OCI-LY7 (cell line): ENCODE measurements around the gene VAMP8.

Source experiments
- EZH2phosphoT487 ChIP-seq: fragments of 200-600 bp; sonication (generic); IDR thresholded peaks from 2 replicates; pipeline ENCODE4 v1.6.1; 2018; ENCODE audit warnings: low read depth, borderline replicate concordance, mild to moderate bottlenecking, mixed run types, antibody characterized with exemption, low read length, moderate library complexity, mixed read lengths
- TF ChIP-seq, protein P1 (sequence below): fragments of 200-600 bp; sonication (generic); conservative IDR thresholded peaks from 2 replicates; pipeline ENCODE4 v1.5.1; 2014; ENCODE audit warnings: mild to moderate bottlenecking, antibody characterized with exemption, low read length, moderate library complexity, mixed read lengths

DNA sequence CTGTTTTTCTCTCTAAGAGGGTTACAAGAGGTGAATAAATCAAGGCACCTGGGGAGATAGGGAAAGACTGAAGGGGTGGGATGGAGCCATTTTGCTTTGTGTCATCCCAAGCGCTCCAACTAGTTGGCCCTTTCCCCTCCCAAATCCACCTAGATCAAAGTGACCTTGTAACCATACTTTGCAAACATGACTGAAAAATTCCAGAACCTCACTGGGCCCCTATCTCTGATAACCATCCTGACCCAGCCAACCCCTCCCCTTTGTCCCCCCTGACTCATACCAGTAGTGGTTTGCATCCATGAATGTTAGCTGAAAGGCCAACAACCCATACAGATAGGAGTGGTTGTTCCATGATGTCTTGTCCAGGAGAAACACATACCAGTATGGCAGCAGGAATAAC is 19.2 kb upstream of the VAMP8 start:
- TF ChIP-seq EZH2phosphoT487 = no peak
- TF ChIP-seq, protein P1, sequence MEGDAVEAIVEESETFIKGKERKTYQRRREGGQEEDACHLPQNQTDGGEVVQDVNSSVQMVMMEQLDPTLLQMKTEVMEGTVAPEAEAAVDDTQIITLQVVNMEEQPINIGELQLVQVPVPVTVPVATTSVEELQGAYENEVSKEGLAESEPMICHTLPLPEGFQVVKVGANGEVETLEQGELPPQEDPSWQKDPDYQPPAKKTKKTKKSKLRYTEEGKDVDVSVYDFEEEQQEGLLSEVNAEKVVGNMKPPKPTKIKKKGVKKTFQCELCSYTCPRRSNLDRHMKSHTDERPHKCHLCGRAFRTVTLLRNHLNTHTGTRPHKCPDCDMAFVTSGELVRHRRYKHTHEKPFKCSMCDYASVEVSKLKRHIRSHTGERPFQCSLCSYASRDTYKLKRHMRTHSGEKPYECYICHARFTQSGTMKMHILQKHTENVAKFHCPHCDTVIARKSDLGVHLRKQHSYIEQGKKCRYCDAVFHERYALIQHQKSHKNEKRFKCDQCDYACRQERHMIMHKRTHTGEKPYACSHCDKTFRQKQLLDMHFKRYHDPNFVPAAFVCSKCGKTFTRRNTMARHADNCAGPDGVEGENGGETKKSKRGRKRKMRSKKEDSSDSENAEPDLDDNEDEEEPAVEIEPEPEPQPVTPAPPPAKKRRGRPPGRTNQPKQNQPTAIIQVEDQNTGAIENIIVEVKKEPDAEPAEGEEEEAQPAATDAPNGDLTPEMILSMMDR = no peak
